ENCODE data around the gene NAALADL2. TPM values are rescaled to one million over a fixed set of nuclear protein-coding genes. Genes with fewer than 3 reads are reported as not detected.
"Not testable (repeated sequence)": the region's sequence is repeated elsewhere in the genome, so short reads cannot be mapped to it uniquely, and the experiment has no call there.

Gene NAALADL2
- total and polyA plus RNA-seq, 3 donors from 2014 or later: 5.4 to 15.6 (median 6.0) TPM

- Histone ChIP-seq H3K27me3 (no peaks in the 10 kb centered on the region), H3K36me3 (ENCODE audit: low read depth, missing control alignments) (no peaks in the 10 kb centered on the region), H3K4me1 (no peaks in the 10 kb centered on the region), H3K9me3 (no peaks in the 10 kb centered on the region), H3K27ac (no peak overlapping the region), H3K4me3 (no peak overlapping the region)
- no peak for DNase-seq
- no peak for TF ChIP-seq CTCF (IDR thresholded peaks at IDR 0.05)
- no peak for TF ChIP-seq POLR2A (IDR thresholded peaks at IDR 0.05)
- 85 to 92% methylated on average over 3 of the region's 3 CpGs for WGBS, 2 donors
- intact Hi-C loops (cut with DNase I; ENCODE audit: low total_unique reads): no loop called here
These were observed 662.3 kb downstream of the NAALADL2 start for GRCh38 chr3:175521406-175521805.

GRCh38 chr3:175526191-175526590 is 667.1 kb downstream of the NAALADL2 start:
- no peak for TF ChIP-seq POLR2A (IDR thresholded peaks at IDR 0.05)
- TF ChIP-seq CTCF (IDR thresholded peaks at IDR 0.05): no peak
- H3K4me3 ChIP-seq: peak overlapping the region; percentile 39 to 42
- H3K9me3 ChIP-seq: no peaks in the 10 kb centered on the region
- H3K27me3 ChIP-seq: no peaks in the 10 kb centered on the region
- H3K27ac ChIP-seq: peak overlapping the region in 1 of 2 donors; percentile 2
- DNase-seq: no peak
- no peaks in the 10 kb centered on the region for H3K36me3 ChIP-seq (ENCODE audit: low read depth, missing control alignments)
- WGBS, 2 donors: 38 to 48% methylated on average over 2 of the region's 2 CpGs
- intact Hi-C loops (cut with DNase I; ENCODE audit: low total_unique reads): no loop called here
- H3K4me1 ChIP-seq: no peaks in the 10 kb centered on the region

GRCh38 chr3:175526609-175527280 is 667.6 kb downstream of the NAALADL2 start:
- no peaks in the 10 kb centered on the region for H3K27me3 ChIP-seq
- H3K27ac ChIP-seq: peak overlapping the region in 1 of 2 donors; percentile 2
- intact Hi-C loops (cut with DNase I; ENCODE audit: low total_unique reads): no loop called here
- no peaks in the 10 kb centered on the region for H3K9me3 ChIP-seq
- WGBS, 2 donors: 39 to 43% methylated on average over 4 of the region's 4 CpGs
- no peak for DNase-seq
- peak overlapping the region; percentile 39 to 42 for H3K4me3 ChIP-seq
- H3K36me3 ChIP-seq (ENCODE audit: low read depth, missing control alignments): no peaks in the 10 kb centered on the region
- TF ChIP-seq CTCF (IDR thresholded peaks at IDR 0.05): no peak
- TF ChIP-seq POLR2A (IDR thresholded peaks at IDR 0.05): no peak
- no peaks in the 10 kb centered on the region for H3K4me1 ChIP-seq

GRCh38 chr3:175528693-175529092 is 669.6 kb downstream of the NAALADL2 start:
- H3K4me1 ChIP-seq; H3K27me3 ChIP-seq; H3K9me3 ChIP-seq; H3K36me3 ChIP-seq (ENCODE audit: low read depth, missing control alignments); intact Hi-C loops (cut with DNase I; ENCODE audit: low total_unique reads); H3K4me3 ChIP-seq; DNase-seq; H3K27ac ChIP-seq: not testable (repeated sequence)
- 90 to 92% methylated on average over 2 of the region's 2 CpGs for WGBS, 2 donors

GRCh38 chr3:175535351-175535750 is 676.2 kb downstream of the NAALADL2 start:
- Histone ChIP-seq H3K36me3 (ENCODE audit: low read depth, missing control alignments) (no peaks in the 10 kb centered on the region), H3K9me3 (no peaks in the 10 kb centered on the region), H3K4me3 (no peak overlapping the region), H3K27ac (no peak overlapping the region), H3K27me3 (no peaks in the 10 kb centered on the region), H3K4me1 (no peaks in the 10 kb centered on the region)
- intact Hi-C loops (cut with DNase I; ENCODE audit: low total_unique reads): no loop called here
- WGBS, 2 donors: 41 to 54% methylated on average over 2 of the region's 2 CpGs
- no peak for DNase-seq
- TF ChIP-seq CTCF (IDR thresholded peaks at IDR 0.05) (no peak), POLR2A (IDR thresholded peaks at IDR 0.05) (no peak)
